ENCODE results near the gene CASQ2.

DNA sequence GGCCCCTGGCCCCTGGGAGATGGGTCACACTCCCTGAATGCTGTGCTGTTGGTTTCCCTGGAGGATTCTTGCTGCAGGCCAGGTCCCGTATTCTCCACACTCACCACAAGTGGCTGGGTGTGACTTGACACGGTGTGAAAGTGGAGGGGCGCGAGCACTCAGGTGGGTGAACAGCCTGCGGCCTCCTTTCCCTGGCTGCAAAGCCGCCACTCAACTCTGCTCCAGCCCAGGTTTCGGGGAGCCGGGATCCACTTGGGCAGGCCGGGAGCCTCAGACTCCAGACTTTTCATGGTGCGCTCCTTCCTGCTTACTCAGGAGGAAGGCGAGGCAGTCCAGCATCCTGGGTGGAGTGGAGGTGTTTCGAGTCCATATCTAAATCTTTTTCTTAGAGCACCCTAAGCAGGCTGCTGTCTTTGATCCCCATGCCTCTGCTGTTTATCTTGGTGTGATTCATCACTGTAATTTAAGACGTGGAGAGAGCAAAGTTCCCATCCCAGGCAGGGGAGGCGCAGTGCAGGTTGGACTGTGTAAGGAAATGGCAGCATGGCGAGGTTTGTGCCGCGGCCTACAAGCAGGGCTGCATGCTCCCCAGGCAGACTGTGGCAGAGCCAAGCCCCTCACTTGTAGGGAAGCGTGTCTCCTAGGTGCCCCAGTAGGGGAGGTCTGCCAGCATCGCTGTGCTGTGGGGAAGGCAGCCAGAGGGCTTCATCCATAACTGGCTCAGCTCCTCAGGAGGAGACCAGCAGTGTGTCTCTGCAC lies 97.2 kb downstream of the CASQ2 start:
- no peak for TF ChIP-seq POLR2A (IDR thresholded peaks at IDR 0.05)
- TF ChIP-seq, protein P1, sequence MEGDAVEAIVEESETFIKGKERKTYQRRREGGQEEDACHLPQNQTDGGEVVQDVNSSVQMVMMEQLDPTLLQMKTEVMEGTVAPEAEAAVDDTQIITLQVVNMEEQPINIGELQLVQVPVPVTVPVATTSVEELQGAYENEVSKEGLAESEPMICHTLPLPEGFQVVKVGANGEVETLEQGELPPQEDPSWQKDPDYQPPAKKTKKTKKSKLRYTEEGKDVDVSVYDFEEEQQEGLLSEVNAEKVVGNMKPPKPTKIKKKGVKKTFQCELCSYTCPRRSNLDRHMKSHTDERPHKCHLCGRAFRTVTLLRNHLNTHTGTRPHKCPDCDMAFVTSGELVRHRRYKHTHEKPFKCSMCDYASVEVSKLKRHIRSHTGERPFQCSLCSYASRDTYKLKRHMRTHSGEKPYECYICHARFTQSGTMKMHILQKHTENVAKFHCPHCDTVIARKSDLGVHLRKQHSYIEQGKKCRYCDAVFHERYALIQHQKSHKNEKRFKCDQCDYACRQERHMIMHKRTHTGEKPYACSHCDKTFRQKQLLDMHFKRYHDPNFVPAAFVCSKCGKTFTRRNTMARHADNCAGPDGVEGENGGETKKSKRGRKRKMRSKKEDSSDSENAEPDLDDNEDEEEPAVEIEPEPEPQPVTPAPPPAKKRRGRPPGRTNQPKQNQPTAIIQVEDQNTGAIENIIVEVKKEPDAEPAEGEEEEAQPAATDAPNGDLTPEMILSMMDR (IDR thresholded peaks at IDR 0.05) = no peak
